Measurements from ENCODE around the gene GABBR2.

The GABBR2 gene

DNA sequence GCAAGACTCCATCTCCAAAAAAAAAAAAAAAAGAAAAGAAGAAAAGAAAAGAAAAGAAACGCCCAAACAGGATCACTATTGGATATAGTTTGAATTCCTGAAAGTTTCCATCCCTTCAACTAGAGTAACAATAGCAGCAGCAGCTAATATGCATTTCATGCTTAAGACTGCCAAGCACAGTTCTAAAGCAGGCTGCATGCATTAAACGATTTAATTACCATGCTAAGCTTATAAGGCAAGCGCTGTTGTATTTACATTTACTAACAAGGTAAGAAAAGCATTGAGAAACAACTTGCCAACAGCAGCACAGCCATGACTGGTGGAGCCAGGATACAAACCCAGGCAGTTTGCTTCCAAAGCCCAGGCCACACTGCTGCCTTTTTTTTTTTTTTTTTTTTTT, 466.3 kb downstream of the GABBR2 start:
- no peak for DNase-seq

DNA sequence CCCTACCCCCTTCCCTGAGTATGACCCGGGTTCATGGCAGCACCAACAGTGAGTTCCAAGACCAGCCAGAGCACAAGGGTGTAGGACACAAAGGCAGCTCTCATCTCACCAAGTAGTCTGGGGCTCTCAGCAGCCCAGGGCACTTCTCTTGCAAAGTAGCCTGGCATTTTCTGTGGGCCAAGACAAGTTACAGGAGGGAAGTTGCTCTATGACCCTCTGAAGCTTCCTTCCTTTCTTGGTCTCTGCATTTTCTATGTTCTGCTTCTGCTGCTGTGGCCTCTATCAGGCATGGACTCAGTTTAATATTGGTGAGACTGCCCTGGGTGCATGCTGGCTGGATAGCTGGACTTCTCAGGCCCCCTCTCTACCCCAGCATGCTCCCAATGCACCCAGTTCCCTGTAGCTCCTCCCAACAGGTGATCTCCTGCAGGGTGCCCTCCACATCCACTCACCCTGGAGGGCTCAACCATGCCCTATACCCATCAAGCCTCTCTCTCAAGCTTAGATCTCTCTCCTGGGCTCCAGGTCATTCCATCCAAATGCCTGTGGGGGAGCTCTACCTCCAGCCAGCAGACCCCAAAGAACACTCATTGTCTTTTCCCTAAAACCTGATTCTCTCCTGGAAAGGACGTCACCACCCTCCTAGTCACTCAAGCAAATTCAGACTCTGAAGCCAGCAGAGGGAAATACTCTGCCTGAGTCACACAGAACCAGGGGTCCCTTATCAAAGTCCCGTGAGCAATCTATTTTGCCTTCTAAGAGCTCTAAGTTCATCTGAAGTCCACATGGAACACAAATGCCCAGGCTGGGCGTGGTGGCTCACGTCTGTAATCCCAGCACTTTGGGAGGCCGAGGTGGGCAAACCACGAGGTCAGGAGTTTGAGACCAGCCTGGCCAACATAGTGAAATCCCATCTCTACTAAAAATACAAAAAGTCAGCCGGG, 467.1 kb downstream of the GABBR2 start:
- DNase-seq = no peak

DNA sequence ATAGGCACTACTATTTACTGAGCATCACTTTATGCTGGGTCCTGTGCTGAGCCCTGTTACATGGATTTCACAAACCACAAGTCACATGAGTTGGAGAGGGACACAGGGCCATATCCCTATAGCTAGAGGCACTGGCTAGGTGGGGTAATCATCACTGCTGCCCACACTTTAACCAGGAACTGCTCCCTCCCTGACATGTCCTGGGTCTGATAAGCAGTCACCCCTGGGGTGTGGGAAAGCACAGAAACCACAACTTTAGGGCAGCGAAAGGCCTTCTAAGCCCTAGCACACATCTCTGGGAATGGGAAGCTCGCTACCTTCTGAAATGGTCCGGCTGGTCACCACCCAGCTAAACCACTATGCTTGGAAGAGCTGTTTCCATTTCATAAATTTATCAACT, 468.3 kb downstream of the GABBR2 start:
- DNase-seq = peak; percentile 73
